HepG2 (cell line): ENCODE results near the gene ASCC3. TPM values are rescaled to one million over a fixed set of nuclear protein-coding genes. Genes with fewer than 3 reads are reported as not detected.

Source experiments
- ARID5B ChIP-seq: IDR thresholded peaks from 2 replicates; pipeline ENCODE4 v1.4.0; 2020; ENCODE audit warnings: mild to moderate bottlenecking, missing genetic modification reagents
- FOXJ3 ChIP-seq: sonication (generic); formaldehyde crosslinking; IDR thresholded peaks from 2 replicates; pipeline ENCODE4 v1.4.0; 2020; ENCODE audit warnings: missing genetic modification reagents, mild to moderate bottlenecking, borderline replicate concordance
- GATAD2A ChIP-seq: IDR thresholded peaks from 2 replicates; pipeline ENCODE4 v1.6.1; 2016
- HHEX ChIP-seq: IDR thresholded peaks from 2 replicates; pipeline ENCODE4 v1.6.1; 2016; ENCODE audit warnings: control low read depth
- HMGA1 ChIP-seq: sonication (generic); formaldehyde crosslinking; conservative IDR thresholded peaks from 2 replicates; pipeline ENCODE4 v1.4.0; 2020; ENCODE audit warnings: missing genetic modification reagents
- HMGXB4 ChIP-seq, 2 experiments: sonication (generic) in 1 of 2; formaldehyde crosslinking in 1 of 2; IDR thresholded peaks; 2 replicates each; pipeline versions ENCODE4 v1.4.0 to v1.6.1; 2018 to 2020; ENCODE audit warnings: missing genetic modification reagents in 2 of 2, borderline replicate concordance in 1 of 2, low read depth in 1 of 2, mild to moderate bottlenecking in 1 of 2, missing biosample characterization in 1 of 2
- IRF2 ChIP-seq: IDR thresholded peaks from 2 replicates; pipeline ENCODE4 v1.6.1; 2018; ENCODE audit warnings: missing genetic modification reagents, missing compliant biosample characterization
- KLF15 ChIP-seq: sonication (generic); formaldehyde crosslinking; IDR thresholded peaks from 2 replicates; pipeline ENCODE4 v1.8.1; 2023; ENCODE audit warnings: borderline replicate concordance, mild to moderate bottlenecking, inconsistent platforms, missing genetic modification reagents, mixed read lengths
- RBAK ChIP-seq: sonication (generic); formaldehyde crosslinking; IDR thresholded peaks from 2 replicates; pipeline ENCODE4 v1.5.1; 2020; ENCODE audit warnings: mild to moderate bottlenecking, missing genetic modification reagents
- RERE ChIP-seq: IDR thresholded peaks from 2 replicates; pipeline ENCODE4 v1.6.1; 2016; ENCODE audit warnings: low read depth, missing genetic modification reagents, missing compliant biosample characterization
- SNAPC5 ChIP-seq: sonication (generic); formaldehyde crosslinking; IDR thresholded peaks from 2 replicates; pipeline ENCODE4 v1.8.1; 2023; ENCODE audit warnings: mild to moderate bottlenecking, missing genetic modification reagents, borderline replicate concordance
- SOX6 ChIP-seq, 2 experiments: fragments of 450-650 bp in 1 of 2; sonication (generic) in 1 of 2; formaldehyde crosslinking in 1 of 2; IDR thresholded peaks; 2 replicates each; pipeline versions ENCODE4 v1.4.0 to v1.6.1; 2017 to 2020; ENCODE audit warnings: antibody characterized with exemption in 1 of 2, mild to moderate bottlenecking in 1 of 2, missing genetic modification reagents in 1 of 2
- THRA ChIP-seq: sonication (generic); formaldehyde crosslinking; IDR thresholded peaks from 2 replicates; pipeline ENCODE4 v1.4.0; 2020; ENCODE audit warnings: missing genetic modification reagents, borderline replicate concordance
- TP53 ChIP-seq: sonication (generic); formaldehyde crosslinking; conservative IDR thresholded peaks from 2 replicates; pipeline ENCODE4 v1.4.0; 2020; ENCODE audit warnings: missing genetic modification reagents
- ZMYM4 ChIP-seq: sonication (generic); formaldehyde crosslinking; IDR thresholded peaks from 2 replicates; pipeline ENCODE4 v1.8.1; 2023; ENCODE audit warnings: mild to moderate bottlenecking, missing genetic modification reagents
- ZZZ3 ChIP-seq: sonication (generic); formaldehyde crosslinking; IDR thresholded peaks from 2 replicates; pipeline ENCODE4 v1.4.0; 2020; ENCODE audit warnings: missing genetic modification reagents, mild to moderate bottlenecking, borderline replicate concordance
- polyA plus RNA-seq, 8 experiments: library from polyadenylated mRNA; depleted of rRNA in 3 of 8; stranded (reverse) in 7 of 8; unstranded in 1 of 8; fragments of >200 nt; fragmentation: Illumina TruSeq in 4 of 8; extraction: Trizol in 4 of 8; gene quantifications; 2 replicates each; pipeline versions ENCODE4 v1.2.1 to v1.2.3, GENCODE V29; 2011 to 2016; ENCODE audit warnings: low read depth in 4 of 8, missing spikeins in 1 of 8, mixed read lengths in 1 of 8; ENCODE audit not compliant: insufficient read depth in 1 of 8
- total RNA-seq, 5 experiments: library from RNA; depleted of rRNA; stranded (reverse); fragments of >200 nt; fragmentation: Illumina TruSeq; extraction: Trizol; gene quantifications; 2 replicates each; pipeline ENCODE4 v1.2.3, GENCODE V29; 2016; ENCODE audit warnings: low read depth in 1 of 5

ASCC3 gene
- total and polyA plus RNA-seq, 2 of the 13 experiments (the other 11 are each of a cell fraction or from before 2014, with no cell fraction given): 23.1 to 55.7 TPM

GRCh38 chr6:100482698-100483097, 398.4 kb downstream of the ASCC3 start (continued):
- TF ChIP-seq IRF2 (CRISPR knock-in tag) (peak; percentile 19; the same call in 1 of the 2 replicates), KLF15 (no peak), TP53 (CRISPR knock-in tag) (no peak), ARID5B (CRISPR knock-in tag) (peak; percentile 88), ZZZ3 (CRISPR knock-in tag) (no peak), SOX6 (IDR thresholded peaks at IDR 0.05) (no peak), SOX6 (CRISPR knock-in tag; IDR thresholded peaks at IDR 0.05) (peak; percentile 70), HMGXB4 (CRISPR knock-in tag; IDR thresholded peaks at IDR 0.05; ENCODE audit: borderline replicate concordance in 1 of 2, low read depth in 1 of 2) (no peak), SNAPC5 (no peak), ZMYM4 (CRISPR knock-in tag) (peak; percentile 73), THRA (CRISPR knock-in tag) (peak; percentile 55; the same call in 1 of the 2 replicates), GATAD2A (CRISPR knock-in tag) (peak; percentile 74), HMGA1 (CRISPR knock-in tag) (no peak), HHEX (CRISPR knock-in tag) (peak; percentile 36; the same call in 1 of the 2 replicates), RERE (CRISPR knock-in tag) (peak; percentile 58; the same call in 1 of the 2 replicates), FOXJ3 (CRISPR knock-in tag) (0 out of 2 replicates have a peak, but pooled peaks have one; percentile 34), RBAK (CRISPR knock-in tag) (no peak)
